Activated T-cell treated with anti-CD3 and anti-CD28 coated beads, Interleukin-2, amount 50 U/mL, for 4 hours (primary cell): ENCODE data around the gene NFASC. TPM values are rescaled to one million over a fixed set of nuclear protein-coding genes. Genes with fewer than 3 reads are reported as not detected.

Experiments used
- ATAC-seq, 2 donors: fragments of 200-7000 bp; cut with Tn5 transposase; one replicate each; pipeline ENCODE4 v1.10.0; 2021
- DNase-seq: peaks from one replicate; pipeline ENCODE4 v3.0.0-alpha.2; 2020
- H3K27me3 Mint-ChIP-seq: one replicate; pipeline ENCODE4 v1.8.0; 2021; ENCODE audit warnings: low read depth, mixed read lengths
- H3K36me3 Mint-ChIP-seq: one replicate; pipeline ENCODE4 v1.8.0; 2022; ENCODE audit warnings: mixed read lengths; ENCODE audit not compliant: insufficient read depth
- H3K4me1 Mint-ChIP-seq: one replicate; pipeline ENCODE4 v1.8.0; 2021; ENCODE audit warnings: low read depth, mixed read lengths
- H3K4me3 Mint-ChIP-seq: one replicate; pipeline ENCODE4 v1.8.0; 2021; ENCODE audit warnings: mild to moderate bottlenecking, moderate library complexity, mixed read lengths
- H3K9me3 Mint-ChIP-seq: one replicate; pipeline ENCODE4 v1.8.0; 2021; ENCODE audit warnings: mixed read lengths
- total RNA-seq, 3 donors: library from RNA; stranded (reverse); gene quantifications; one replicate each; pipeline ENCODE4 v1.2.1, GENCODE V29; 2021

The NFASC gene
- total RNA-seq, 3 donors from 2014 or later, result 0.13 to 0.41 (median 0.13) TPM

GRCh38 chr1:205009670-205010069 is 139.0 kb downstream of the NFASC start:
- no peaks in the 10 kb centered on the region for H3K9me3 Mint-ChIP-seq
- ATAC-seq, result no peak

GRCh38 chr1:205012391-205013140 is 141.9 kb downstream of the NFASC start:
- H3K27me3 Mint-ChIP-seq, result peaks cover 5% of the 10 kb centered on the region
- no peak overlapping the region for H3K4me3 Mint-ChIP-seq
- DNase-seq (no peak), ATAC-seq (no peak)
- H3K36me3 Mint-ChIP-seq, result no peaks in the 10 kb centered on the region
- no peaks in the 10 kb centered on the region for H3K4me1 Mint-ChIP-seq
- H3K9me3 Mint-ChIP-seq, result no peaks in the 10 kb centered on the region

More at GRCh38 chr1:205009670-205010069, 139.0 kb downstream of the NFASC start:
- DNase-seq, result no peak
- Mint-ChIP-seq H3K36me3 (no peaks in the 10 kb centered on the region), H3K4me3 (no peak overlapping the region), H3K27me3 (peaks cover 3% of the 10 kb centered on the region), H3K4me1 (no peaks in the 10 kb centered on the region)

- Mint-ChIP-seq H3K4me3 (no peak overlapping the region), H3K27me3 (peaks cover 5% of the 10 kb centered on the region), H3K36me3 (no peaks in the 10 kb centered on the region), H3K9me3 (no peaks in the 10 kb centered on the region), H3K4me1 (no peaks in the 10 kb centered on the region)
- ATAC-seq, result no peak
- no peak for DNase-seq
Observed at GRCh38 chr1:205013683-205014367, 143.2 kb downstream of the NFASC start.

DNA sequence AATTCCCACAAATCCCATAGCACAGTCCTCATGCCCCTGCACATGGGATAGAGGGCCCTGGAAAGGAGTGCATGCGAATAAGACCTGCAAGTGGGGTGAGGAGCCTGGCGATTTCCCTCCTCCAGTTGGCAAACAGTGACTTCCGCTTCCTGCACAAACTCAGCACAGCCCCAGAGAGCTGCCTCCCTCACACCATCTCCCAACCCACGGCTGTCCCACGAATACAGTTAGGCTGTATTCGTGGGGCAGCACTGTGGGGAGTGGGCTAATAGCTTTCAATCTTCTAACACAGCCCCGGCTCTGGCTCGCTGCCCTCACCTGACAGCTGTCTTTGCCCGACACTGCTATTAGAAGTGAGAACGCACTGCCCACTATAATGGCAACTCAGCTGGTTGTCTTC is 144.1 kb downstream of the NFASC start:
- Mint-ChIP-seq H3K9me3 (no peaks in the 10 kb centered on the region), H3K27me3 (peaks cover 5% of the 10 kb centered on the region), H3K4me1 (no peaks in the 10 kb centered on the region), H3K36me3 (no peaks in the 10 kb centered on the region), H3K4me3 (no peak overlapping the region)
- DNase-seq, result no peak
- no peak for ATAC-seq

- ATAC-seq, result no peak
Observed at GRCh38 chr1:205015241-205015640, 144.6 kb downstream of the NFASC start.

GRCh38 chr1:205016075-205016474 is 145.4 kb downstream of the NFASC start:
- H3K9me3 Mint-ChIP-seq, result no peaks in the 10 kb centered on the region

More at GRCh38 chr1:205015241-205015640, 144.6 kb downstream of the NFASC start:
- H3K27me3 Mint-ChIP-seq, result peaks cover 6% of the 10 kb centered on the region
- H3K9me3 Mint-ChIP-seq, result no peaks in the 10 kb centered on the region
- no peak overlapping the region for H3K4me3 Mint-ChIP-seq
- no peaks in the 10 kb centered on the region for H3K4me1 Mint-ChIP-seq
- no peaks in the 10 kb centered on the region for H3K36me3 Mint-ChIP-seq
- DNase-seq, result no peak

GRCh38 chr1:205016584-205016983 is 145.9 kb downstream of the NFASC start:
- ATAC-seq (no peak), DNase-seq (no peak)
- Mint-ChIP-seq H3K4me1 (no peaks in the 10 kb centered on the region), H3K36me3 (no peaks in the 10 kb centered on the region), H3K9me3 (no peaks in the 10 kb centered on the region), H3K27me3 (peaks cover 7% of the 10 kb centered on the region), H3K4me3 (no peak overlapping the region)

More at GRCh38 chr1:205016075-205016474, 145.4 kb downstream of the NFASC start:
- DNase-seq (no peak), ATAC-seq (no peak)
- H3K4me1 Mint-ChIP-seq, result no peaks in the 10 kb centered on the region
- no peak overlapping the region for H3K4me3 Mint-ChIP-seq
- H3K36me3 Mint-ChIP-seq, result no peaks in the 10 kb centered on the region
- H3K27me3 Mint-ChIP-seq, result peaks cover 6% of the 10 kb centered on the region

DNA sequence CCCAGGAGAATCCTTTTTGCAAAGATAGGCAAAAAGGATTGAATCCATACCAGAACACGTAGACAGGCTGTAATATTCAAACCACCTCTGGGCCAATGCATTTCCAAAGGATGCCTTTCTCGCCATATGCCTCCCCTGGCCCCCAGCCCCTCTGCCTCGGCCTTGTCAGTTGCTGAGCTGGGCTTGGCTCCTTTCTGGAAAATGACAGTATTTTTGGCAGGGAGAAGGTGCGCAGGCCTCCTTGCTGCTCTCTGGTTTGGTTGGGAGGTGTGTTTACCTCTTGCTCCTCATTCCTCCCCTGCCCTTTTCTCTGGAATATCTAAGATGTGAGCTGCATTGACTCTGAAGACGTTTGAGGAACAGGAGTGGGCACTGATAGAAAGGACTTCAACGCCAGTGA is 146.3 kb downstream of the NFASC start:
- no peak for DNase-seq
- Mint-ChIP-seq H3K27me3 (peaks cover 8% of the 10 kb centered on the region), H3K36me3 (no peaks in the 10 kb centered on the region), H3K4me1 (no peaks in the 10 kb centered on the region), H3K9me3 (no peaks in the 10 kb centered on the region), H3K4me3 (no peak overlapping the region)
- ATAC-seq, result no peak

DNA sequence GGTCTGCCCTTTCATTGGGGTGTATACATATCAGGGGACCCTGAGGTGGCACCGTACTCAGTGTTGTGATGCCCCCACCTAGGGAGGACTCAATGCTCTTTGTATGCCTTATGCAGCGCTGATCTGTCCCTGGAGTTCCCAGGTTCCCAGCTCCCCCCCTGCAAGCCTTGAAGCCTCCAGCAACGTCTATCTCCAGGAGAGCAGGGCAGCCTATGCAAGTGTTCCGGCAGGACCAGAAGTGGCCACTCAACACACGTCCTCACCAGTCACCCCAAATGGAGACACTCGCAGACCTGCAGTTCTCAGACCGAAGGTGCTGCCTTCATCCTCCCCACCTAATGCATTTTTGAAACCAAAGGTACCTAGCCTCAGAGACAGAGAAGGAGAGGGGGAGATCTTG is 147.1 kb downstream of the NFASC start:
- H3K9me3 Mint-ChIP-seq, result no peaks in the 10 kb centered on the region
- H3K27me3 Mint-ChIP-seq, result peaks cover 11% of the 10 kb centered on the region
- H3K36me3 Mint-ChIP-seq, result no peaks in the 10 kb centered on the region
- DNase-seq (no peak), ATAC-seq (no peak)
- H3K4me3 Mint-ChIP-seq, result no peak overlapping the region
- H3K4me1 Mint-ChIP-seq, result no peaks in the 10 kb centered on the region

- no peaks in the 10 kb centered on the region for H3K4me1 Mint-ChIP-seq
- H3K36me3 Mint-ChIP-seq, result no peaks in the 10 kb centered on the region
- ATAC-seq, result no peak
- no peak for DNase-seq
- H3K27me3 Mint-ChIP-seq, result peaks cover 11% of the 10 kb centered on the region
- no peak overlapping the region for H3K4me3 Mint-ChIP-seq
- no peaks in the 10 kb centered on the region for H3K9me3 Mint-ChIP-seq
Observed at GRCh38 chr1:205018381-205018780, 147.7 kb downstream of the NFASC start.

DNA sequence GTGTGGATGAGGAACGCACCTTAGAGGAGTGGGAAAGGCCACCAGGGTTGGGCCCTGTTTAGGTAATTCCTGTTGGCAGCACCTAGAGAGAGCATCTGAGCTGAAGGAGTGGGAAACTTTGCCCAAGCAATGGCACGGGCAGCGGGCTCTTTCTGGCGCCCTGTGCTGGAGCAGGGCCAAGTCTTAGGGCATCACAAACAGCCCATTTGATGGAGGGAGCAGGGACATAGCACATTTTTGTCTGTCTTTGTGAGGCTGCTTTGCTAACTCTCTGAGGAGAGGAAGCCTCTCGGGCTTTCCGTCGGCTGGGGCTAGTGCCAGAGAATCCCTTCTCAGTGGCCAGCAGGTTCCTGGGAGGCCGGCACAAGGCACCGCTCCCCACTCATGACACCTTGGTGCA is 149.8 kb downstream of the NFASC start:
- Mint-ChIP-seq H3K27me3 (peaks cover 11% of the 10 kb centered on the region), H3K36me3 (no peaks in the 10 kb centered on the region), H3K9me3 (no peaks in the 10 kb centered on the region), H3K4me3 (no peak overlapping the region), H3K4me1 (no peaks in the 10 kb centered on the region)
- no peak for DNase-seq
- ATAC-seq, result no peak

- ATAC-seq, result no peak
- H3K36me3 Mint-ChIP-seq, result no peaks in the 10 kb centered on the region
- H3K4me3 Mint-ChIP-seq, result no peak overlapping the region
- H3K27me3 Mint-ChIP-seq, result peaks cover 8% of the 10 kb centered on the region
- H3K4me1 Mint-ChIP-seq, result no peaks in the 10 kb centered on the region
- no peaks in the 10 kb centered on the region for H3K9me3 Mint-ChIP-seq
- no peak for DNase-seq
Observed at GRCh38 chr1:205024679-205025078, 154.0 kb downstream of the NFASC start.

DNA sequence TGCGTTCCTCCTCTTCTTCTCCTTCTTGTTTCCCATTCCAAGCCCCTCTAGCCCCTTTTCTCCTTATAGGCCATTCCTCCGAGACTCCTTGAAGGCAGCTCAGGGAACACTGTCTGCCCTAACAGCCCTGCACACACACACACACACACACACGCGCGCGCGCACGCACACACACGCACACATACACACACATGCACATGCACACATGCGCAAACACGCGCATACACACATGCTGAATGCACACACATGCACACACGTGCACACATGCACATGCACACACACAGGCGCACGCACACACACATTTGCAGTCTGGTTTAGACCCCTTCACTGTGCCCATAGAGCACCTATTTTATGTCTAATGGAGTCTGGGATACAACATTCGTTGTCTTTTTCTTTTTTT is 154.6 kb downstream of the NFASC start:
- Mint-ChIP-seq H3K4me3 (no peak overlapping the region), H3K36me3 (no peaks in the 10 kb centered on the region), H3K4me1 (no peaks in the 10 kb centered on the region), H3K27me3 (peaks cover 7% of the 10 kb centered on the region), H3K9me3 (no peaks in the 10 kb centered on the region)
- ATAC-seq (no peak), DNase-seq (no peak)

GRCh38 chr1:205026181-205026580 is 155.5 kb downstream of the NFASC start:
- ATAC-seq (no peak), DNase-seq (no peak)
- peaks cover 5% of the 10 kb centered on the region for H3K27me3 Mint-ChIP-seq
- no peak overlapping the region for H3K4me3 Mint-ChIP-seq
- H3K36me3 Mint-ChIP-seq, result no peaks in the 10 kb centered on the region
- no peaks in the 10 kb centered on the region for H3K4me1 Mint-ChIP-seq
- no peaks in the 10 kb centered on the region for H3K9me3 Mint-ChIP-seq

DNA sequence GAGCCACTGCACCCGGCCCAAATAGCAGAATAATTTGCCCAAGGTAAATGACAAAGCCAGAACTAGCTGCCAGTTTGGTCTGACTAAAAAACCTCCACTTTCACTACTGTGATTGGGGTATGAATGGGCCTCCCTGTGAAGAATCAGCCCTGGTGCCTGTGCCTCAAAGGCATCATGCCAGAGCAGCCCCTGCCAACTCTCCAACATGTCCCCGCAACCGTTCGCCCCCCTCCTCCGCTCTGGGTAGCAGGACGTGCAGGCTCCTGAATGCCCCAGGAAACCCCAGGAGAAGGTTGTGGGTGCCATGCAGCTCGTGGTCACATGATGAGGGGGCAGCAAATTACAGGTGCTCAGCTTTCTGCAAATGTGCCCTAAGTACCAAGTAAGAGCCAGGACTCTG is 157.7 kb downstream of the NFASC start:
- DNase-seq, result no peak

More for the DNA sequence above, 157.7 kb downstream of the NFASC start:
- no peaks in the 10 kb centered on the region for H3K4me1 Mint-ChIP-seq
- H3K9me3 Mint-ChIP-seq, result no peaks in the 10 kb centered on the region
- H3K4me3 Mint-ChIP-seq, result no peak overlapping the region
- H3K36me3 Mint-ChIP-seq, result no peaks in the 10 kb centered on the region
- no peak for ATAC-seq
- no peaks in the 10 kb centered on the region for H3K27me3 Mint-ChIP-seq
